HepG2 (cell line): Measurements from ENCODE around the gene TEX28. TPM values are rescaled to one million over a fixed set of nuclear protein-coding genes. Genes with fewer than 3 reads are reported as not detected.
A peak's percentile ranks its signal among the peaks of the same experiment; 100 is the strongest.

Source experiments
- ATAC-seq: fragments of 200-7000 bp; cut with Tn5 transposase; 3 replicates; pipeline ENCODE4 v1.9.1; 2020; ENCODE audit warnings: mild to moderate bottlenecking, moderate library complexity
- BruUV-seq: library from RNA; stranded (reverse); fragments of 400-500 nt; replicated peaks from 2 replicates; lab custom pipeline; 2021; lab: Mats Ljungman, UMichigan
- CTCF ChIA-PET: fragments of 300-600 bp; formaldehyde crosslinking; extraction: SDS; loops from one replicate; lab custom pipeline; 2021; ENCODE audit warnings: low total read pairs, inconsistent platforms, low intra/inter-chr PET ratio; lab: Yijun Ruan, JAX
- POLR2A ChIA-PET: fragments of 350-600 bp; sonication (Branson Sonifier 250); formaldehyde crosslinking; loops from one replicate; lab custom pipeline; 2020; ENCODE audit warnings: antibody characterized with exemption, inconsistent platforms; lab: Yijun Ruan, JAX
- DNase-seq: peaks from one replicate; pipeline ENCODE4 v3.0.0-alpha.2; 2015; ENCODE audit warnings: low spot score
- FAIRE-seq: peaks from 3 replicates; lab custom pipeline; 2011; peaks lifted over from hg19 to GRCh38; lab: Jason Lieb, UNC
- H2AFZ ChIP-seq: one replicate; pipeline ENCODE4 v1.6.1; 2011; ENCODE audit warnings: low read length, inconsistent platforms
- H3K27ac ChIP-seq: fragments of 300-600 bp; 3 replicates; pipeline ENCODE4 v1.8.0; 2011; ENCODE audit warnings: mixed run types, mild to moderate bottlenecking, mixed read lengths, low read length, inconsistent platforms; ENCODE audit not compliant: insufficient read depth; ENCODE audit errors: extremely low read length
- H3K27me3 ChIP-seq, 2 experiments: fragments of 200-600 bp in 1 of 2; 2 replicates in 1 of 2; 3 replicates in 1 of 2; pipeline versions ENCODE4 v1.6.0 to v1.8.0; 2011; ENCODE audit warnings: low read length in 2 of 2, mild to moderate bottlenecking in 2 of 2, moderate library complexity in 2 of 2, inconsistent platforms in 1 of 2; ENCODE audit not compliant: insufficient read depth in 2 of 2, control insufficient read depth in 1 of 2
- H3K36me3 ChIP-seq, 2 experiments: fragments of 200-600 bp in 1 of 2; replicated peaks in 1 of 2; 2 replicates in 1 of 2; 3 replicates in 1 of 2; pipeline versions ENCODE4 v1.5.1 to v1.8.0; 2011; ENCODE audit warnings: low read length in 2 of 2, inconsistent platforms in 1 of 2; ENCODE audit not compliant: insufficient read depth in 2 of 2, control insufficient read depth in 1 of 2
- H3K4me1 ChIP-seq: 2 replicates; pipeline ENCODE4 v1.5.1; 2012; ENCODE audit warnings: low read length, inconsistent platforms; ENCODE audit not compliant: insufficient read depth
- H3K4me2 ChIP-seq: 2 replicates; pipeline ENCODE4 v1.6.0; 2011; ENCODE audit warnings: low read depth, low read length, inconsistent platforms
- H3K4me3 ChIP-seq, 3 experiments: fragments of 200-600 bp in 1 of 3; sonication (generic), shearing (Covaris generic) in 1 of 3; replicated peaks in 1 of 3; 2 replicates each; pipeline ENCODE4 v1.5.1; 2011 to 2016; ENCODE audit warnings: low read length in 3 of 3, inconsistent platforms in 2 of 3, low read depth in 2 of 3, mild to moderate bottlenecking in 2 of 3, control low read depth in 1 of 3, mixed read lengths in 1 of 3; ENCODE audit not compliant: insufficient read depth in 1 of 3
- H3K79me2 ChIP-seq: one replicate; pipeline ENCODE4 v1.6.1; 2011; ENCODE audit warnings: low read length, inconsistent platforms; ENCODE audit not compliant: insufficient read depth
- H3K9ac ChIP-seq: 2 replicates; pipeline ENCODE4 v1.6.0; 2011; ENCODE audit warnings: mild to moderate bottlenecking, low read depth, low read length, inconsistent platforms; ENCODE audit not compliant: insufficient read depth
- H3K9me3 ChIP-seq: 2 replicates; pipeline ENCODE4 v1.5.1; 2012; ENCODE audit warnings: mild to moderate bottlenecking, low read length
- H4K20me1 ChIP-seq: 2 replicates; pipeline ENCODE4 v1.6.0; 2011; ENCODE audit warnings: inconsistent platforms, mild to moderate bottlenecking, low read length, moderate library complexity; ENCODE audit not compliant: insufficient read depth
- CTCF ChIP-seq: sonication (generic); formaldehyde crosslinking; IDR thresholded peaks from 2 replicates; pipeline ENCODE4 v1.5.0; 2020; ENCODE audit warnings: mild to moderate bottlenecking, missing genetic modification reagents, moderate library complexity
- FUBP1 ChIP-seq: sonication (generic); formaldehyde crosslinking; IDR thresholded peaks from 2 replicates; pipeline ENCODE4 v1.5.1; 2020; ENCODE audit warnings: missing genetic modification reagents, mild to moderate bottlenecking, borderline replicate concordance
- HDAC6 ChIP-seq: fragments of 200-600 bp; sonication (generic); IDR thresholded peaks from 2 replicates; pipeline ENCODE4 v1.7.0; 2017; ENCODE audit warnings: mild to moderate bottlenecking, antibody characterized with exemption, low read length, low read depth
- MEIS1 ChIP-seq: sonication (generic); formaldehyde crosslinking; IDR thresholded peaks from 2 replicates; pipeline ENCODE4 v1.9.0; 2021; ENCODE audit warnings: mild to moderate bottlenecking, missing genetic modification reagents, moderate library complexity, borderline replicate concordance
- STAG1 ChIP-seq: sonication (generic); formaldehyde crosslinking; IDR thresholded peaks from 2 replicates; pipeline ENCODE4 v1.4.0; 2020; ENCODE audit warnings: missing genetic modification reagents
- ZNF431 ChIP-seq: sonication (generic); formaldehyde crosslinking; IDR thresholded peaks from 2 replicates; pipeline ENCODE4 v1.9.0; 2022; ENCODE audit warnings: missing genetic modification reagents, low read depth, mild to moderate bottlenecking, borderline replicate concordance
- ZNF530 ChIP-seq: sonication (generic); formaldehyde crosslinking; IDR thresholded peaks from 2 replicates; pipeline ENCODE4 v1.5.0; 2020; ENCODE audit warnings: low read depth, mild to moderate bottlenecking, missing genetic modification reagents
- WGBS: methylation state at CpG from one replicate; pipeline ENCODE4 v1.1.6; 2017; ENCODE audit warnings: low lambda C conversion rate; 5-methylcytosine and 5-hydroxymethylcytosine counted together
- in situ Hi-C: cut with HindIII; loops from 2 replicates; pipeline ENCODE4 v1.10.0; 2017; ENCODE audit warnings: low pct_unique_long_range_greater_than_20kb; ENCODE audit not compliant: extremely low pct_ligation_motif_present
- intact Hi-C: fragments of 100-400 bp; cut with micrococcal nuclease; formaldehyde crosslinking; loops from one replicate; pipeline ENCODE4 v1.10.0; 2022; ENCODE audit not compliant: unreplicated experiment
- polyA plus RNA-seq, 8 experiments: library from polyadenylated mRNA; depleted of rRNA in 3 of 8; stranded (reverse) in 7 of 8; unstranded in 1 of 8; fragments of >200 nt; fragmentation: Illumina TruSeq in 4 of 8; extraction: Trizol in 4 of 8; gene quantifications; 2 replicates each; pipeline versions ENCODE4 v1.2.1 to v1.2.3, GENCODE V29; 2011 to 2016; ENCODE audit warnings: low read depth in 4 of 8, missing spikeins in 1 of 8, mixed read lengths in 1 of 8; ENCODE audit not compliant: insufficient read depth in 1 of 8
- total RNA-seq, 5 experiments: library from RNA; depleted of rRNA; stranded (reverse); fragments of >200 nt; fragmentation: Illumina TruSeq; extraction: Trizol; gene quantifications; 2 replicates each; pipeline ENCODE4 v1.2.3, GENCODE V29; 2016; ENCODE audit warnings: low read depth in 1 of 5

Gene TEX28
- total and polyA plus RNA-seq, 2 of the 13 experiments (the other 11 are each of a cell fraction or from before 2014, with no cell fraction given): not detected

- no peak overlapping the region for H3K4me3 ChIP-seq
- DNase-seq (no peak), FAIRE-seq (peak; percentile 55)
- no TSS peak for BruUV-seq
- no peaks in the 10 kb centered on the region for H3K79me2 ChIP-seq
- intact Hi-C loops: no loop called here
- peaks cover 11% of the 10 kb centered on the region for H3K4me1 ChIP-seq
- H3K4me2 ChIP-seq: no peak overlapping the region
- no peaks in the 10 kb centered on the region for H4K20me1 ChIP-seq
- H2AFZ ChIP-seq: no peak overlapping the region
- no peaks in the 10 kb centered on the region for H3K36me3 ChIP-seq
- TF ChIP-seq CTCF (CRISPR knock-in tag) (peak; percentile 35; the same call in 1 of the 2 replicates), HDAC6 (no peak), ZNF530 (CRISPR knock-in tag) (no peak), MEIS1 (no peak), ZNF431 (CRISPR knock-in tag) (no peak), STAG1 (CRISPR knock-in tag) (peak; percentile 24; the same call in 1 of the 2 replicates), FUBP1 (CRISPR knock-in tag) (no peak)
- TF ChIP-seq, all 625 proteins: peak for 2
- no peak overlapping the region for H3K9ac ChIP-seq
- H3K9me3 ChIP-seq: no peaks in the 10 kb centered on the region
- H3K27me3 ChIP-seq: no peaks in the 10 kb centered on the region; a peak in 1 of 5 replicates
- POLR2A ChIA-PET: no interaction called here
- H3K27ac ChIP-seq: no peak overlapping the region
- WGBS: 9% methylated on average over 7 of the region's 7 CpGs
- CTCF ChIA-PET: interaction anchor here (1.6 kb wide), 1 partner anchor 217 kb away, joined by 8 read pairs; no protein-coding TSS in a partner anchor
- ATAC-seq: peak; percentile 74
- in situ Hi-C loops: no loop called here
Measured at GRCh38 chrX:154317391-154317995, 22.6 kb upstream of the TEX28 start.
